Memory B cell (primary cell): Measurements from ENCODE around the gene SUPT4H1.
A peak's percentile ranks its signal among the peaks of the same experiment; 100 is the strongest.

Experiments used
- ATAC-seq: fragments of 150-1000 bp; cut with Tn5 transposase; 2 replicates; pipeline ENCODE4 v1.10.0; 2021; ENCODE audit warnings: low read depth, mild to moderate bottlenecking, moderate library complexity
- DNase-seq, 2 donors: peaks; one replicate each; pipeline ENCODE4 v3.0.0; 2022; ENCODE audit warnings: low spot score in 2 of 2
- H3K27ac Mint-ChIP-seq: one replicate; pipeline ENCODE4 v1.8.0; 2022; ENCODE audit warnings: mild to moderate bottlenecking, moderate library complexity, mixed read lengths
- H3K27me3 Mint-ChIP-seq: one replicate; pipeline ENCODE4 v1.8.0; 2022; ENCODE audit warnings: mixed read lengths
- H3K36me3 Mint-ChIP-seq: one replicate; pipeline ENCODE4 v1.8.0; 2022; ENCODE audit warnings: mild to moderate bottlenecking, mixed read lengths
- H3K4me1 Mint-ChIP-seq: one replicate; pipeline ENCODE4 v1.8.0; 2022; ENCODE audit warnings: mixed read lengths
- H3K4me3 Mint-ChIP-seq: one replicate; pipeline ENCODE4 v1.8.0; 2022; ENCODE audit warnings: mild to moderate bottlenecking, moderate library complexity, mixed read lengths
- H3K9me3 Mint-ChIP-seq: one replicate; pipeline ENCODE4 v1.8.0; 2022; ENCODE audit warnings: mixed read lengths

The SUPT4H1 gene

GRCh38 chr17:58335779-58336455 lies 16.1 kb downstream of the SUPT4H1 start:
- peaks cover 63% of the 10 kb centered on the region for H3K4me1 Mint-ChIP-seq

GRCh38 chr17:58335061-58335731 lies 16.8 kb downstream of the SUPT4H1 start:
- Mint-ChIP-seq H3K27me3 (no peaks in the 10 kb centered on the region), H3K9me3 (no peaks in the 10 kb centered on the region), H3K36me3 (peaks cover 20% of the 10 kb centered on the region), H3K4me3 (peak overlapping the region; percentile 97), H3K27ac (peak overlapping the region; percentile 100), H3K4me1 (peaks cover 60% of the 10 kb centered on the region)
- ATAC-seq = no peak
- no peak for DNase-seq

More at GRCh38 chr17:58335779-58336455, 16.1 kb downstream of the SUPT4H1 start:
- Mint-ChIP-seq H3K9me3 (no peaks in the 10 kb centered on the region), H3K4me3 (peak overlapping the region; percentile 97), H3K27me3 (no peaks in the 10 kb centered on the region), H3K36me3 (peaks cover 14% of the 10 kb centered on the region), H3K27ac (peak overlapping the region; percentile 100)
- DNase-seq (no peak), ATAC-seq (peak; percentile 14)

GRCh38 chr17:58334661-58335060 lies 17.3 kb downstream of the SUPT4H1 start:
- no peak for ATAC-seq
- H3K4me1 Mint-ChIP-seq = peaks cover 60% of the 10 kb centered on the region
- peak overlapping the region; percentile 100 for H3K27ac Mint-ChIP-seq
- no peaks in the 10 kb centered on the region for H3K9me3 Mint-ChIP-seq
- no peaks in the 10 kb centered on the region for H3K27me3 Mint-ChIP-seq
- no peak for DNase-seq
- H3K4me3 Mint-ChIP-seq = peak overlapping the region; percentile 97
- peaks cover 24% of the 10 kb centered on the region for H3K36me3 Mint-ChIP-seq

- no peak for DNase-seq
- H3K4me1 Mint-ChIP-seq = peaks cover 60% of the 10 kb centered on the region
- H3K9me3 Mint-ChIP-seq = no peaks in the 10 kb centered on the region
- H3K36me3 Mint-ChIP-seq = peaks cover 24% of the 10 kb centered on the region
- ATAC-seq = no peak
- peak overlapping the region; percentile 100 for H3K27ac Mint-ChIP-seq
- H3K27me3 Mint-ChIP-seq = no peaks in the 10 kb centered on the region
- peak overlapping the region; percentile 97 for H3K4me3 Mint-ChIP-seq
These were observed 17.7 kb downstream of the SUPT4H1 start for GRCh38 chr17:58334256-58334655.

GRCh38 chr17:58333736-58334207 lies 18.2 kb downstream of the SUPT4H1 start:
- Mint-ChIP-seq H3K9me3 (no peaks in the 10 kb centered on the region), H3K4me3 (peak overlapping the region; percentile 97), H3K27ac (peak overlapping the region; percentile 100), H3K27me3 (no peaks in the 10 kb centered on the region), H3K36me3 (peaks cover 24% of the 10 kb centered on the region), H3K4me1 (peaks cover 61% of the 10 kb centered on the region)
- ATAC-seq (no peak), DNase-seq (no peak)

- DNase-seq = peak in 1 of 2 donors; percentile 38
- Mint-ChIP-seq H3K4me1 (peaks cover 59% of the 10 kb centered on the region), H3K27ac (peak overlapping the region; percentile 100), H3K4me3 (peak overlapping the region; percentile 97), H3K9me3 (no peaks in the 10 kb centered on the region), H3K27me3 (no peaks in the 10 kb centered on the region), H3K36me3 (peaks cover 24% of the 10 kb centered on the region)
- no peak for ATAC-seq
These were observed 18.9 kb downstream of the SUPT4H1 start for GRCh38 chr17:58332778-58333735.

GRCh38 chr17:58331815-58332777 lies 19.9 kb downstream of the SUPT4H1 start:
- Mint-ChIP-seq H3K9me3 (no peaks in the 10 kb centered on the region), H3K27me3 (no peaks in the 10 kb centered on the region), H3K4me3 (peak overlapping the region; percentile 97), H3K36me3 (peaks cover 24% of the 10 kb centered on the region), H3K27ac (peak overlapping the region; percentile 100), H3K4me1 (peaks cover 58% of the 10 kb centered on the region)
- DNase-seq (peak; percentile 76 to 88), ATAC-seq (peak; percentile 53)

- Mint-ChIP-seq H3K27me3 (no peaks in the 10 kb centered on the region), H3K4me1 (peaks cover 54% of the 10 kb centered on the region), H3K9me3 (no peaks in the 10 kb centered on the region), H3K4me3 (peak overlapping the region; percentile 97), H3K27ac (peak overlapping the region; percentile 100), H3K36me3 (peaks cover 24% of the 10 kb centered on the region)
- DNase-seq (peak in 1 of 2 donors; percentile 44), ATAC-seq (no peak)
These were observed 20.8 kb downstream of the SUPT4H1 start for GRCh38 chr17:58330997-58331814.

GRCh38 chr17:58330538-58330996 lies 21.4 kb downstream of the SUPT4H1 start:
- Mint-ChIP-seq H3K36me3 (peaks cover 24% of the 10 kb centered on the region), H3K9me3 (no peaks in the 10 kb centered on the region), H3K27ac (peak overlapping the region; percentile 100), H3K27me3 (no peaks in the 10 kb centered on the region), H3K4me1 (peaks cover 52% of the 10 kb centered on the region), H3K4me3 (peak overlapping the region; percentile 97)
- DNase-seq (no peak), ATAC-seq (no peak)

- Mint-ChIP-seq H3K4me1 (peaks cover 52% of the 10 kb centered on the region), H3K4me3 (peak overlapping the region; percentile 97), H3K9me3 (no peaks in the 10 kb centered on the region), H3K27me3 (no peaks in the 10 kb centered on the region), H3K36me3 (peaks cover 24% of the 10 kb centered on the region), H3K27ac (peak overlapping the region; percentile 100)
- DNase-seq (peak in 1 of 2 donors; percentile 42), ATAC-seq (peak; percentile 43)
These were observed 22.0 kb downstream of the SUPT4H1 start for GRCh38 chr17:58329810-58330537.

GRCh38 chr17:58329035-58329809 lies 22.8 kb downstream of the SUPT4H1 start:
- peak; percentile 34 for ATAC-seq
- peak; percentile 62 to 67 for DNase-seq
- H3K36me3 Mint-ChIP-seq = peaks cover 24% of the 10 kb centered on the region
- H3K27ac Mint-ChIP-seq = peak overlapping the region; percentile 100
- peaks cover 45% of the 10 kb centered on the region for H3K4me1 Mint-ChIP-seq
- no peaks in the 10 kb centered on the region for H3K27me3 Mint-ChIP-seq
- no peaks in the 10 kb centered on the region for H3K9me3 Mint-ChIP-seq
- peak overlapping the region; percentile 97 for H3K4me3 Mint-ChIP-seq
